DND-41 (cell line): ENCODE data around the gene PLA2G2F.
"Not testable (repeated sequence)": the region's sequence is repeated elsewhere in the genome, so short reads cannot be mapped to it uniquely, and the experiment has no call there.

Experiments
- ATAC-seq: fragments of 200-7000 bp; cut with Tn5 transposase; 3 replicates; pipeline ENCODE4 v1.9.1; 2021; ENCODE audit warnings: low read depth; ENCODE audit not compliant: insufficient read depth
- DNase-seq: peaks from one replicate; pipeline ENCODE4 v3.0.0-alpha.2; 2020
- H2AFZ ChIP-seq: 2 replicates; pipeline ENCODE4 v1.6.0; 2012; ENCODE audit warnings: low read depth, low read length
- H3K27ac ChIP-seq: 2 replicates; pipeline ENCODE4 v1.5.1; 2012; ENCODE audit warnings: low read length, inconsistent platforms
- H3K27me3 ChIP-seq: fragments of 200-600 bp; sonication (generic); 2 replicates; pipeline ENCODE4 v1.6.0; 2012; ENCODE audit warnings: low read length, mild to moderate bottlenecking, inconsistent platforms; ENCODE audit not compliant: insufficient read depth, poor library complexity
- H3K36me3 ChIP-seq: 2 replicates; pipeline ENCODE4 v1.5.1; 2012; ENCODE audit warnings: low read length, inconsistent platforms; ENCODE audit not compliant: insufficient read depth
- H3K4me1 ChIP-seq: 2 replicates; pipeline ENCODE4 v1.5.1; 2012; ENCODE audit warnings: mild to moderate bottlenecking, low read length; ENCODE audit not compliant: insufficient read depth
- H3K4me2 ChIP-seq: 2 replicates; pipeline ENCODE4 v1.6.0; 2012; ENCODE audit warnings: mild to moderate bottlenecking, moderate library complexity, low read length, inconsistent platforms; ENCODE audit not compliant: insufficient read depth
- H3K4me3 ChIP-seq, 2 experiments: fragments of 200-600 bp in 1 of 2; shearing (Covaris generic) in 1 of 2; 2 replicates each; pipeline ENCODE4 v1.5.1; 2012 to 2016; ENCODE audit warnings: inconsistent platforms in 2 of 2, low read length in 2 of 2, mild to moderate bottlenecking in 2 of 2, low read depth in 1 of 2, moderate library complexity in 1 of 2
- H3K79me2 ChIP-seq: 2 replicates; pipeline ENCODE4 v1.6.0; 2012; ENCODE audit warnings: low read length, inconsistent platforms; ENCODE audit not compliant: insufficient read depth
- H3K9ac ChIP-seq: 2 replicates; pipeline ENCODE4 v1.6.0; 2012; ENCODE audit warnings: low read depth, mild to moderate bottlenecking, inconsistent platforms, low read length, moderate library complexity
- H3K9me3 ChIP-seq: 2 replicates; pipeline ENCODE4 v1.5.1; 2012; ENCODE audit warnings: low read length, moderate library complexity, mild to moderate bottlenecking, inconsistent platforms; ENCODE audit not compliant: insufficient read depth, severe bottlenecking
- H4K20me1 ChIP-seq: 2 replicates; pipeline ENCODE4 v1.6.0; 2012; ENCODE audit warnings: low read length; ENCODE audit not compliant: insufficient read depth
- EZH2 ChIP-seq: IDR thresholded peaks from 3 replicates; pipeline ENCODE4 v1.6.1; 2012; ENCODE audit warnings: borderline replicate concordance, low read depth, mild to moderate bottlenecking, moderate library complexity, low read length, inconsistent platforms; ENCODE audit not compliant: severe bottlenecking
- TF ChIP-seq, protein P1 (sequence below): IDR thresholded peaks from 2 replicates; pipeline ENCODE4 v1.5.1; 2012; ENCODE audit warnings: borderline replicate concordance, low read length, moderate library complexity, mild to moderate bottlenecking; ENCODE audit not compliant: poor library complexity, severe bottlenecking; ENCODE audit errors: extremely low read depth

Gene PLA2G2F

DNA sequence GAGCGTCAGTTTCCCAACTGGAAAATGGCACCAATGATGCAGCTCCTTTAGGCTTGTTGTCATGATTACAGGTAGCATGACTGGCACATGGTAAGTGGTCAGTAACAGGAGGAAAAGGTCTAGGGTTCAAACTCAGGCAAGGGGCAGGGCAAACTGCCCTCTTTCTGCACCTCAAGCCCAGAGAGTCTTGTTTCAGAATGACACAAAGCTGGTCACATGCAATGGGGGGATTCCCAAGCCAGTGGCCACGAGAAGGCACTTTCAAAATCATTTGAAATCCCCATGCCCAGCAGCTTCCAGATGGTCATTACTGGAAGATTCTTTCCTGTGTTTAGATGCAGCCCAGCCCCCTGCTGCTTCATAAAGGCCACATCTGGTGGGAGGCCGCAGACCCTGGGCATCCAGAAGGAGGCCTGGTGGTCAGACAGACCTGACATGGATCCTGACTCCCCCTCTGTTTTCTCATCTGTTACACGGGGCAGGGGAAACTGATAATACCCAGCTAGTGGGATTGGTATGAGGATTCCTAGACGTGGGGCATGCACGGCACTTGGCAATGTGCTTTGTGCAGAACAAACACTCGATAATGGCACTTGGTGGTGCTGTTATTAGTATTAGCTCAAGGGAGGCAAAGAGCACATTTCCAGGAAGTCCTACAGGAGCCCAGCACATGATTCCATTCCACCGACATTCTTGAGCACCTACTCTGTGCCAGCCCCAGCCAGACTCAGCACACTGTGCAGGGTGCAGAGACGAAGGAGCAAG lies 12.9 kb upstream of the PLA2G2F start:
- no peaks in the 10 kb centered on the region for H3K36me3 ChIP-seq
- H3K4me2 ChIP-seq = no peak overlapping the region
- ATAC-seq = no peak

DNA sequence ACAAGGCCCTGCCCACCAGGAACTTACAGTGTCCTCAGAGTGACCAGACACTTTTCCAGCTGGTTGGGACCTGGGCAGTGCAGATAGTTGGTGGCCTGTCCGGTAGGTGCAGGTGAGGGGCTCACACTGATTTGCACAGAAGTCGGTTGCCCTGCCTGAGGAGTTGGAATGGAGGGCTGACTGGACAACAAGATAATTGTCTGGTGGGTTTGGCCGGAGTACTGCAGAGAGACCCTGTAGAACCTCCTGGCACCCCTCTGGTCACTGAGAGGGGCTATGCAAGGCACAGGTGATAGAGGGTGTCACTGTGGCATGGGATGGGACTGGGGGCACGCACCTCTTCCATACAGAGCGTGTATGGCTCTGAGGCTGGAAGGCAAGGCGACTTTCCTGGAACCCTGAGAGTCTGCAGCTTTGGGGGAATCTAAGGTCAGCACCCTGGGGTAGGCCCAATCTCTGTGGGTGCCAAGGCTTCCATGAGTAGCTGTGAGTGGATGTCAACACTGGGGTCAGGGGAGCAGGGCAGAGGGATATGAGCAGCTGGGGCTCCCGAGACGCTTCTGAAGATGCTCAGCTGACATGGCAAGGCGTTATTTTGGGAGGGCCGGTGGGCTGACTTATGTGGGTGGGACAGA lies 12.2 kb upstream of the PLA2G2F start:
- no peaks in the 10 kb centered on the region for H3K4me1 ChIP-seq
- H3K27me3 ChIP-seq = no peaks in the 10 kb centered on the region
- no peak for ATAC-seq
- H4K20me1 ChIP-seq = 0 out of 2 replicates have a peak, but pooled peaks cover 3% of the 10 kb centered on the region
- H3K4me2 ChIP-seq = no peak overlapping the region
- no peak overlapping the region for H2AFZ ChIP-seq
- no peak overlapping the region for H3K4me3 ChIP-seq
- H3K27ac ChIP-seq = no peak overlapping the region
- H3K36me3 ChIP-seq = no peaks in the 10 kb centered on the region
- H3K9ac ChIP-seq = no peak overlapping the region
- TF ChIP-seq, protein P1, sequence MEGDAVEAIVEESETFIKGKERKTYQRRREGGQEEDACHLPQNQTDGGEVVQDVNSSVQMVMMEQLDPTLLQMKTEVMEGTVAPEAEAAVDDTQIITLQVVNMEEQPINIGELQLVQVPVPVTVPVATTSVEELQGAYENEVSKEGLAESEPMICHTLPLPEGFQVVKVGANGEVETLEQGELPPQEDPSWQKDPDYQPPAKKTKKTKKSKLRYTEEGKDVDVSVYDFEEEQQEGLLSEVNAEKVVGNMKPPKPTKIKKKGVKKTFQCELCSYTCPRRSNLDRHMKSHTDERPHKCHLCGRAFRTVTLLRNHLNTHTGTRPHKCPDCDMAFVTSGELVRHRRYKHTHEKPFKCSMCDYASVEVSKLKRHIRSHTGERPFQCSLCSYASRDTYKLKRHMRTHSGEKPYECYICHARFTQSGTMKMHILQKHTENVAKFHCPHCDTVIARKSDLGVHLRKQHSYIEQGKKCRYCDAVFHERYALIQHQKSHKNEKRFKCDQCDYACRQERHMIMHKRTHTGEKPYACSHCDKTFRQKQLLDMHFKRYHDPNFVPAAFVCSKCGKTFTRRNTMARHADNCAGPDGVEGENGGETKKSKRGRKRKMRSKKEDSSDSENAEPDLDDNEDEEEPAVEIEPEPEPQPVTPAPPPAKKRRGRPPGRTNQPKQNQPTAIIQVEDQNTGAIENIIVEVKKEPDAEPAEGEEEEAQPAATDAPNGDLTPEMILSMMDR = no peak
- no peak for TF ChIP-seq EZH2
- DNase-seq = no peak
- H3K9me3 ChIP-seq = no peaks in the 10 kb centered on the region
- H3K79me2 ChIP-seq = no peaks in the 10 kb centered on the region

More for the DNA sequence above, 12.9 kb upstream of the PLA2G2F start:
- DNase-seq = no peak
- H3K27me3 ChIP-seq = no peaks in the 10 kb centered on the region
- H3K9ac ChIP-seq = no peak overlapping the region
- no peak overlapping the region for H3K27ac ChIP-seq
- no peak overlapping the region for H3K4me3 ChIP-seq
- H3K4me1 ChIP-seq = no peaks in the 10 kb centered on the region
- H2AFZ ChIP-seq = no peak overlapping the region
- no peaks in the 10 kb centered on the region for H3K79me2 ChIP-seq
- H3K9me3 ChIP-seq = no peaks in the 10 kb centered on the region
- 0 out of 2 replicates have a peak, but pooled peaks cover 3% of the 10 kb centered on the region for H4K20me1 ChIP-seq
- TF ChIP-seq, protein P1 = no peak
- TF ChIP-seq EZH2 = no peak

DNA sequence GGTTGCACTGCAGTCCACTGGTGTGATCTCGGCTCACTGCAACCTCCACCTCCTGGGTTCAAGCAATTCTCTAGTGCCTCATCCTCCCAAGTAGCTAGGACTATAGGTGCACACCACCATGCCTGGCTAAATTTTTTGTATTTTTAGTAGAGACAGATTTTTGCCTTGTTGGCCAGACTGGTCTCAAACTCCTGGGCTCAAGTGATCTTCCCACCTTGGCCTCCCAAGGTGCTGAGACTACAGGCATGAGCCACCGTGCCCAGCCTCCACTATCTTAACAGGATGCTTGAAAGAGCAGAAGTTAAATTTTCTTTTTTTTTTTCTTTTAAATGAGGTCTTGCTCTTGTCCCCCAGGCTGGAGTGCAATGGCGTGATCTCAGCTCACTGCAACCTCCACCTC lies 8.6 kb upstream of the PLA2G2F start:
- H3K36me3 ChIP-seq, ATAC-seq, H4K20me1 ChIP-seq, H2AFZ ChIP-seq, H3K9ac ChIP-seq, H3K4me2 ChIP-seq, H3K4me3 ChIP-seq, H3K4me1 ChIP-seq, H3K9me3 ChIP-seq, H3K79me2 ChIP-seq, DNase-seq, H3K27me3 ChIP-seq, H3K27ac ChIP-seq: not testable (repeated sequence)

DNA sequence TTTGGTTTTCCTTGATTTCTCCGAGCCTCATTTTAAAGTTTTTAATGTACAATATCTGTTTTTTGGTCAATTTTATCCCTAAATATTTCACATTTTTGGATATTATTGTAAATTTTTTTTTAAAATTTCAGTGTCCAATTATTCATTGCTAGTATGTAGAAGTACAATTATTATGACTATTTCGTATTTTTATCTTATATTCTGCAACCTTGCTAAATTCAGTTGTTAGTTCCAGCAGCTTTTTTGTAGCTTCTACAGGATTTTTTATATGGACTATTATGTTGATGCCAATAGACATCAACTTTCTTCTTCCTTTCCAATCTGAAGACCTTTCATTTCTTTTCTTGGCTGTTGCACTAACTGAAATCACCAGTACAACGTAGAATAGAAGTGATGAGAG lies 4.1 kb upstream of the PLA2G2F start:
- TF ChIP-seq EZH2 = no peak
- TF ChIP-seq, protein P1 = no peak
- no peaks in the 10 kb centered on the region for H3K79me2 ChIP-seq
- H3K9me3 ChIP-seq = no peaks in the 10 kb centered on the region
- H3K4me1 ChIP-seq = no peaks in the 10 kb centered on the region
- no peaks in the 10 kb centered on the region; the same call in 1 of the 2 replicates for H4K20me1 ChIP-seq
- peaks cover 6% of the 10 kb centered on the region for H3K27me3 ChIP-seq
- H3K9ac ChIP-seq = no peak overlapping the region
- H3K36me3 ChIP-seq = no peaks in the 10 kb centered on the region
- DNase-seq (no peak), ATAC-seq (no peak)
- no peak overlapping the region for H3K4me2 ChIP-seq
- H3K4me3 ChIP-seq = no peak overlapping the region
- no peak overlapping the region for H2AFZ ChIP-seq
- H3K27ac ChIP-seq = no peak overlapping the region
